ENCODE measurements around the gene TMEM229B.
A peak's percentile ranks its signal among the peaks of the same experiment; 100 is the strongest.

Gene TMEM229B

GRCh38 chr14:67428501-67429031 lies 60.0 kb downstream of the TMEM229B start:
- Histone ChIP-seq H4K20me1 (ENCODE audit: insufficient read depth, low read length) (no peaks in the 10 kb centered on the region), H2AFZ (ENCODE audit: low read depth, low read length) (no peak overlapping the region), H3K27me3 (ENCODE audit: insufficient read depth, low read length, poor library complexity) (peaks cover 14% of the 10 kb centered on the region), H3K9ac (ENCODE audit: low read depth, low read length) (no peak overlapping the region), H3K4me1 (ENCODE audit: insufficient read depth, low read length) (peaks cover 3% of the 10 kb centered on the region), H3K4me2 (ENCODE audit: insufficient read depth, low read length) (no peak overlapping the region), H3K9me3 (ENCODE audit: insufficient read depth, low read length, severe bottlenecking) (no peaks in the 10 kb centered on the region), H3K4me3 (ENCODE audit: low read depth in 1 of 2, low read length in 2 of 2) (no peak overlapping the region), H3K36me3 (ENCODE audit: insufficient read depth, low read length) (no peaks in the 10 kb centered on the region), H3K27ac (ENCODE audit: low read length) (no peak overlapping the region), H3K79me2 (ENCODE audit: insufficient read depth, low read length) (no peaks in the 10 kb centered on the region)
- ATAC-seq (ENCODE audit: insufficient read depth, low read depth) (no peak), DNase-seq (no peak)
- no peak for TF ChIP-seq EZH2 (IDR thresholded peaks at IDR 0.05; ENCODE audit: borderline replicate concordance, low read depth, low read length, severe bottlenecking)
- TF ChIP-seq CTCF (IDR thresholded peaks at IDR 0.05; ENCODE audit: borderline replicate concordance, extremely low read depth, low read length, poor library complexity, severe bottlenecking) = no peak

- no peak overlapping the region for H3K4me2 ChIP-seq (ENCODE audit: insufficient read depth, low read length)
- no peak overlapping the region for H3K27ac ChIP-seq (ENCODE audit: low read length)
- ATAC-seq (ENCODE audit: insufficient read depth, low read depth) = peak; percentile 91
- H2AFZ ChIP-seq (ENCODE audit: low read depth, low read length) = no peak overlapping the region
- TF ChIP-seq CTCF (IDR thresholded peaks at IDR 0.05; ENCODE audit: borderline replicate concordance, extremely low read depth, low read length, poor library complexity, severe bottlenecking) (peak; percentile 90), EZH2 (IDR thresholded peaks at IDR 0.05; ENCODE audit: borderline replicate concordance, low read depth, low read length, severe bottlenecking) (no peak)
- H3K79me2 ChIP-seq (ENCODE audit: insufficient read depth, low read length) = no peaks in the 10 kb centered on the region
- peaks cover 3% of the 10 kb centered on the region for H3K4me1 ChIP-seq (ENCODE audit: insufficient read depth, low read length)
- H3K27me3 ChIP-seq (ENCODE audit: insufficient read depth, low read length, poor library complexity) = peaks cover 14% of the 10 kb centered on the region
- no peaks in the 10 kb centered on the region for H3K36me3 ChIP-seq (ENCODE audit: insufficient read depth, low read length)
- H3K9ac ChIP-seq (ENCODE audit: low read depth, low read length) = no peak overlapping the region
- no peaks in the 10 kb centered on the region for H3K9me3 ChIP-seq (ENCODE audit: insufficient read depth, low read length, severe bottlenecking)
- no peak overlapping the region for H3K4me3 ChIP-seq (ENCODE audit: low read depth in 1 of 2, low read length in 2 of 2)
- no peaks in the 10 kb centered on the region for H4K20me1 ChIP-seq (ENCODE audit: insufficient read depth, low read length)
- DNase-seq = peak; percentile 76
These were observed 61.4 kb downstream of the TMEM229B start for GRCh38 chr14:67426983-67427606.

GRCh38 chr14:67426161-67426560 lies 62.4 kb downstream of the TMEM229B start:
- H3K27ac ChIP-seq (ENCODE audit: low read length) = no peak overlapping the region
- H3K9me3 ChIP-seq (ENCODE audit: insufficient read depth, low read length, severe bottlenecking) = no peaks in the 10 kb centered on the region

More at GRCh38 chr14:67426161-67426560, 62.4 kb downstream of the TMEM229B start:
- TF ChIP-seq EZH2 (IDR thresholded peaks at IDR 0.05; ENCODE audit: borderline replicate concordance, low read depth, low read length, severe bottlenecking) (no peak), CTCF (IDR thresholded peaks at IDR 0.05; ENCODE audit: borderline replicate concordance, extremely low read depth, low read length, poor library complexity, severe bottlenecking) (no peak)
- H3K4me1 ChIP-seq (ENCODE audit: insufficient read depth, low read length) = peaks cover 3% of the 10 kb centered on the region
- peaks cover 14% of the 10 kb centered on the region for H3K27me3 ChIP-seq (ENCODE audit: insufficient read depth, low read length, poor library complexity)
- no peak overlapping the region for H2AFZ ChIP-seq (ENCODE audit: low read depth, low read length)
- DNase-seq = no peak
- no peaks in the 10 kb centered on the region for H3K79me2 ChIP-seq (ENCODE audit: insufficient read depth, low read length)
- ATAC-seq (ENCODE audit: insufficient read depth, low read depth) = no peak
- H3K9ac ChIP-seq (ENCODE audit: low read depth, low read length) = no peak overlapping the region
- no peak overlapping the region for H3K4me2 ChIP-seq (ENCODE audit: insufficient read depth, low read length)
- H3K36me3 ChIP-seq (ENCODE audit: insufficient read depth, low read length) = no peaks in the 10 kb centered on the region
- no peak overlapping the region for H3K4me3 ChIP-seq (ENCODE audit: low read depth in 1 of 2, low read length in 2 of 2)
- H4K20me1 ChIP-seq (ENCODE audit: insufficient read depth, low read length) = no peaks in the 10 kb centered on the region

All from DND-41 (cell line).